ENCODE data around the gene CSF1. TPM values are rescaled to one million over a fixed set of nuclear protein-coding genes. Genes with fewer than 3 reads are reported as not detected.

Gene CSF1
- total and polyA plus RNA-seq, 2 experiments from 2014 or later: 9.1 to 19.1 TPM

DNA sequence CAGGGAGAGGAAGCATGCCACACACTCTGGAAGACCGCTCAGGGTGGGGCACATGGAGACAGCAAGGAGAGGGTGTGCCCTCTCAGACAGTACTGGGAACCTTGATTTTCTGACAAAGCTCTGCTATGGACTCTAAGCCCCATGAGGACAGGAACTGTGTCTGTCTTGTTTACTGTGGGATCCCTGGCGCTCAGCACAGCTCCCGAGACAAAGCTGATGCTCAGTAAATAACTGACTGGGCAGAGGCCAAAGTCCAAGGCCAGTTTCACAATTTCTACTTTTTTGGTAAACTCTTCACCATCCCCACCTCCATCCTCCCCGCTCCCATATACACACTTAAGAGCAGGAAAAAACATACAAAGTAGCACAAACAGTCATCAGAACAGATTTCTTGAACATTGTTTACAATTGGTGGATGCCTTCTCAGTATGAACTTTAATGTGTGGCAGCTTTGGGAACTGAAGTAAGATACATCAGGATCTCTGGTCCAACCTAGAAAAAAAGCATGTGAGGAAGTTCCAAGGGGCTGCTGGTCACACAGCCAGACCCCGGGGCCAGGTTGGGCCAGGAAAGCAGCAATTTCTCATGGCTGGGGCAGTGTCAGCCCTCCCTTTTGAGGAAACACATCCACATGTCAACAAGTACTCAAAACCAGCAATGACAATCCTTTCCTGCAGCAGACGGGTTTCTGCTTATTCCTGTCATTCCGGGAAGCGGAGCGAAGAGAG, 68.3 kb downstream of the CSF1 start:
- H3K4me2 ChIP-seq: no peak overlapping the region
- H3K9me2 ChIP-seq (replicated peaks; ENCODE audit: insufficient read depth): no peaks in the 10 kb centered on the region
- no peaks in the 10 kb centered on the region for H3K36me3 ChIP-seq (replicated peaks; ENCODE audit: insufficient read depth, low read depth)
- 77% methylated on average over 9 of the region's 9 CpGs for WGBS (ENCODE audit: low lambda C conversion rate, missing lambda C conversion rate)
- H3K79me2 ChIP-seq: no peaks in the 10 kb centered on the region
- H3K27ac ChIP-seq: peak overlapping the region; percentile 43
- H3K9me3 ChIP-seq (ENCODE audit: low read depth): no peaks in the 10 kb centered on the region
- DNase-seq (ENCODE audit: low spot score): no peak
- H3K27me3 ChIP-seq: no peaks in the 10 kb centered on the region
- TF ChIP-seq EZH2 (IDR thresholded peaks at IDR 0.05; ENCODE audit: borderline replicate concordance) (no peak), EZH2phosphoT487 (IDR thresholded peaks at IDR 0.05; ENCODE audit: low read depth, severe bottlenecking, unreplicated experiment) (no peak)
- TF ChIP-seq, protein P1, sequence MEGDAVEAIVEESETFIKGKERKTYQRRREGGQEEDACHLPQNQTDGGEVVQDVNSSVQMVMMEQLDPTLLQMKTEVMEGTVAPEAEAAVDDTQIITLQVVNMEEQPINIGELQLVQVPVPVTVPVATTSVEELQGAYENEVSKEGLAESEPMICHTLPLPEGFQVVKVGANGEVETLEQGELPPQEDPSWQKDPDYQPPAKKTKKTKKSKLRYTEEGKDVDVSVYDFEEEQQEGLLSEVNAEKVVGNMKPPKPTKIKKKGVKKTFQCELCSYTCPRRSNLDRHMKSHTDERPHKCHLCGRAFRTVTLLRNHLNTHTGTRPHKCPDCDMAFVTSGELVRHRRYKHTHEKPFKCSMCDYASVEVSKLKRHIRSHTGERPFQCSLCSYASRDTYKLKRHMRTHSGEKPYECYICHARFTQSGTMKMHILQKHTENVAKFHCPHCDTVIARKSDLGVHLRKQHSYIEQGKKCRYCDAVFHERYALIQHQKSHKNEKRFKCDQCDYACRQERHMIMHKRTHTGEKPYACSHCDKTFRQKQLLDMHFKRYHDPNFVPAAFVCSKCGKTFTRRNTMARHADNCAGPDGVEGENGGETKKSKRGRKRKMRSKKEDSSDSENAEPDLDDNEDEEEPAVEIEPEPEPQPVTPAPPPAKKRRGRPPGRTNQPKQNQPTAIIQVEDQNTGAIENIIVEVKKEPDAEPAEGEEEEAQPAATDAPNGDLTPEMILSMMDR (IDR thresholded peaks at IDR 0.05; ENCODE audit: poor library complexity): no peak
- no peaks in the 10 kb centered on the region for H4K20me1 ChIP-seq (ENCODE audit: insufficient read depth, poor library complexity, severe bottlenecking)
- H3K4me3 ChIP-seq: no peak overlapping the region
- H2AFZ ChIP-seq: no peak overlapping the region
- peaks cover 23% of the 10 kb centered on the region for H3K4me1 ChIP-seq (ENCODE audit: insufficient read depth)

DNA sequence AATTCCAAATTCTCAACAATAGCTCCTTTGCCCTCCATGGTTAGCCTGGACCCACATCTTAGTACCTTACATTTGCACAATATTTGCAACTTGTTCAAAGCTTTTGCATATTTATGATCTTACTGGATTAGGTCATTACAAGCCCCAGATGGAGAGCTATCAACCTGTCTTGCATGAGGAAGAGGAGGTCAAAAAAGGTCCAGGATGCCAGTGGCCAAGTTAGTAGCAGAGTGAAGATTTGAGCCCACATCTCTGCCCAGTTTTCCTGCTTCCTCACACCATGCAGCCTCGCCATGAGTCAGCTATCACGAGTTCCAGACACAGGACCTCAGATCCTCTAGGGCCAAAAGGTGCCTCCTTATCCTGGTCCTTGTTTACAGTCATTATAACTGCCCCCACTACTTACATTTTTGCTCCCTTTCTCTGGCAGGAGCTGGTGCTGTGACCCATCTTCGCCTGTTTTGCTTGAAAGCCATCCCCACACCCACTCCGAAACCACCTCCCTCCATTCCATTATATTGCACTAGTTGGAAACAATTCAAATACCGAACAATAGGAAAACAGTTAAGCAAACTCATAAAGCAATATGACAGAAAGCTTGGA, 68.9 kb downstream of the CSF1 start:
- TF ChIP-seq EZH2 (IDR thresholded peaks at IDR 0.05; ENCODE audit: borderline replicate concordance) (no peak), EZH2phosphoT487 (IDR thresholded peaks at IDR 0.05; ENCODE audit: low read depth, severe bottlenecking, unreplicated experiment) (no peak)
- TF ChIP-seq, protein P1 (IDR thresholded peaks at IDR 0.05; ENCODE audit: poor library complexity): no peak
- no peaks in the 10 kb centered on the region for H3K36me3 ChIP-seq (replicated peaks; ENCODE audit: insufficient read depth, low read depth)
- no peak overlapping the region for H3K4me2 ChIP-seq
- no peaks in the 10 kb centered on the region for H3K9me2 ChIP-seq (replicated peaks; ENCODE audit: insufficient read depth)
- H3K27ac ChIP-seq: no peak overlapping the region
- H3K4me1 ChIP-seq (ENCODE audit: insufficient read depth): peaks cover 26% of the 10 kb centered on the region
- no peak overlapping the region for H3K4me3 ChIP-seq
- H3K27me3 ChIP-seq: no peaks in the 10 kb centered on the region
- WGBS (ENCODE audit: low lambda C conversion rate, missing lambda C conversion rate): 72% methylated on average over 5 of the region's 5 CpGs
- H3K9me3 ChIP-seq (ENCODE audit: low read depth): no peaks in the 10 kb centered on the region
- no peaks in the 10 kb centered on the region for H3K79me2 ChIP-seq
- no peak for DNase-seq (ENCODE audit: low spot score)
- H2AFZ ChIP-seq: no peak overlapping the region
- no peaks in the 10 kb centered on the region for H4K20me1 ChIP-seq (ENCODE audit: insufficient read depth, poor library complexity, severe bottlenecking)

Other genes with a start within 250 kb of the CSF1 start
- gene GSTM2, start 242.8 kb upstream of the CSF1 start, total RNA-seq: 46.5 and 48.7 TPM in 2 replicates
- 91.4 and 106 TPM in 2 replicates for gene GSTM2, start 242.8 kb upstream of the CSF1 start, polyA plus RNA-seq
- gene GSTM1, start 223.0 kb upstream of the CSF1 start, total RNA-seq: 19.9 and 21.1 TPM in 2 replicates
- gene GSTM1, start 223.0 kb upstream of the CSF1 start, polyA plus RNA-seq: 44.3 and 47.4 TPM in 2 replicates
- gene GSTM5, start 198.6 kb upstream of the CSF1 start, total RNA-seq: 0.12 and 3.0 TPM in 2 replicates
- gene GSTM5, start 198.6 kb upstream of the CSF1 start, polyA plus RNA-seq: 1.2 and 1.6 TPM in 2 replicates
- gene GSTM3, start 169.8 kb upstream of the CSF1 start, total RNA-seq: 297 and 337 TPM in 2 replicates
- gene GSTM3, start 169.8 kb upstream of the CSF1 start, polyA plus RNA-seq: 905 and 962 TPM in 2 replicates
- gene EPS8L3, start 146.9 kb upstream of the CSF1 start, total RNA-seq: 40.2 and 48.1 TPM in 2 replicates
- 97.3 and 105 TPM in 2 replicates for gene EPS8L3, start 146.9 kb upstream of the CSF1 start, polyA plus RNA-seq
- 49.2 and 56.2 TPM in 2 replicates for gene AHCYL1, start 73.9 kb downstream of the CSF1 start, total RNA-seq
- 88.4 and 97.6 TPM in 2 replicates for gene AHCYL1, start 73.9 kb downstream of the CSF1 start, polyA plus RNA-seq
- gene STRIP1, start 123.8 kb downstream of the CSF1 start, total RNA-seq: 44.6 and 49.0 TPM in 2 replicates
- 29.1 and 38.0 TPM in 2 replicates for gene STRIP1, start 123.8 kb downstream of the CSF1 start, polyA plus RNA-seq
- 0.27 and 1.6 TPM in 2 replicates for gene ALX3, start 159.8 kb downstream of the CSF1 start, total RNA-seq
- 0.36 and 0.92 TPM in 2 replicates for gene ALX3, start 159.8 kb downstream of the CSF1 start, polyA plus RNA-seq
- not detected in 2 replicates for gene UBL4B, start 201.6 kb downstream of the CSF1 start, total RNA-seq
- not detected in 2 replicates for gene UBL4B, start 201.6 kb downstream of the CSF1 start, polyA plus RNA-seq
- gene SLC6A17, start 239.6 kb downstream of the CSF1 start, total RNA-seq: 0.04 and 0.63 TPM in 2 replicates
- 0.17 and 0.36 TPM in 2 replicates for gene SLC6A17, start 239.6 kb downstream of the CSF1 start, polyA plus RNA-seq